ENCODE results near the gene LIMS2.

Gene LIMS2

GRCh38 chr2:127623388-127624319, 51.7 kb downstream of the LIMS2 start:
- DNase-seq (no peak), ATAC-seq (replicated peaks) (no peak)
- no peaks in the 10 kb centered on the region for H3K9me3 Mint-ChIP-seq

GRCh38 chr2:127622561-127623387, 52.6 kb downstream of the LIMS2 start:
- ATAC-seq (replicated peaks) (no peak), DNase-seq (no peak)
- Mint-ChIP-seq H3K4me3 (no peak overlapping the region), H3K9me3 (no peaks in the 10 kb centered on the region), H3K36me3 (ENCODE audit: insufficient read depth) (peaks cover 7% of the 10 kb centered on the region), H3K27ac (no peak overlapping the region), H3K27me3 (peaks cover 35 to 57% of the 10 kb centered on the region in 2 donors), H3K4me1 (ENCODE audit: low read depth in 2 of 2) (peaks cover 0 to 2% of the 10 kb centered on the region in 2 donors)

More at GRCh38 chr2:127623388-127624319, 51.7 kb downstream of the LIMS2 start:
- H3K4me1 Mint-ChIP-seq (ENCODE audit: low read depth in 2 of 2), result peaks cover 0 to 2% of the 10 kb centered on the region in 2 donors
- peaks cover 32 to 48% of the 10 kb centered on the region in 2 donors for H3K27me3 Mint-ChIP-seq
- H3K36me3 Mint-ChIP-seq (ENCODE audit: insufficient read depth), result peaks cover 5% of the 10 kb centered on the region
- no peak overlapping the region for H3K27ac Mint-ChIP-seq
- no peak overlapping the region for H3K4me3 Mint-ChIP-seq

DNA sequence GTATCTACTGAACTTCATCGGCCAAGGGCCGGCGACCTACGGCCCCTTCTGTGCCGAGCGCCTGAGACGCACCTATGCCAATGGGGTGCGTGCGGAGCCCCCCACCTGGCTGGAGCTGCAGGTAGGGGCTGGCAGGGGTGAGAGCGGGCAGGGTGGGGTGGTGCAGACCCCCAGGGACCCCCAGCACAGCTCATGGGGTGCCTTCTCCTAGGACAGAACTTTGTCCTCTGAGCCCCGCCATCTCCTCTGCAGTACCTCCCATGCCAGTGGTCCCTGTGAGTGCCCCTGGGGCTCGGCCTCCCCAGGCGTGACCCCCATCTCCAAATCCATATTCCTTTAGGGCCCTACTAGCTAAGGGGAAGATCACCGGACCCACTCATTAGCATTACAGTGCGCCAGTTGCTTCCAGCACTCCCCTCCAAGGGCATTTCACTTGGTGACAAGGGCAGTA, 53.3 kb downstream of the LIMS2 start:
- H3K27ac Mint-ChIP-seq, result no peak overlapping the region
- peaks cover 37 to 65% of the 10 kb centered on the region in 2 donors for H3K27me3 Mint-ChIP-seq
- no peak overlapping the region for H3K4me3 Mint-ChIP-seq
- peaks cover 7% of the 10 kb centered on the region for H3K36me3 Mint-ChIP-seq (ENCODE audit: insufficient read depth)
- no peak for ATAC-seq (replicated peaks)
- DNase-seq, result no peak
- H3K9me3 Mint-ChIP-seq, result no peaks in the 10 kb centered on the region
- H3K4me1 Mint-ChIP-seq (ENCODE audit: low read depth in 2 of 2), result peaks cover 0 to 2% of the 10 kb centered on the region in 2 donors

- ATAC-seq (replicated peaks) (no peak), DNase-seq (no peak)
- Mint-ChIP-seq H3K27me3 (peaks cover 48 to 76% of the 10 kb centered on the region in 2 donors), H3K27ac (no peak overlapping the region), H3K36me3 (ENCODE audit: insufficient read depth) (peaks cover 7% of the 10 kb centered on the region), H3K4me3 (no peak overlapping the region), H3K4me1 (ENCODE audit: low read depth in 2 of 2) (peaks cover 0 to 4% of the 10 kb centered on the region in 2 donors), H3K9me3 (no peaks in the 10 kb centered on the region)
These were observed 54.5 kb downstream of the LIMS2 start for GRCh38 chr2:127620866-127621265.

DNA sequence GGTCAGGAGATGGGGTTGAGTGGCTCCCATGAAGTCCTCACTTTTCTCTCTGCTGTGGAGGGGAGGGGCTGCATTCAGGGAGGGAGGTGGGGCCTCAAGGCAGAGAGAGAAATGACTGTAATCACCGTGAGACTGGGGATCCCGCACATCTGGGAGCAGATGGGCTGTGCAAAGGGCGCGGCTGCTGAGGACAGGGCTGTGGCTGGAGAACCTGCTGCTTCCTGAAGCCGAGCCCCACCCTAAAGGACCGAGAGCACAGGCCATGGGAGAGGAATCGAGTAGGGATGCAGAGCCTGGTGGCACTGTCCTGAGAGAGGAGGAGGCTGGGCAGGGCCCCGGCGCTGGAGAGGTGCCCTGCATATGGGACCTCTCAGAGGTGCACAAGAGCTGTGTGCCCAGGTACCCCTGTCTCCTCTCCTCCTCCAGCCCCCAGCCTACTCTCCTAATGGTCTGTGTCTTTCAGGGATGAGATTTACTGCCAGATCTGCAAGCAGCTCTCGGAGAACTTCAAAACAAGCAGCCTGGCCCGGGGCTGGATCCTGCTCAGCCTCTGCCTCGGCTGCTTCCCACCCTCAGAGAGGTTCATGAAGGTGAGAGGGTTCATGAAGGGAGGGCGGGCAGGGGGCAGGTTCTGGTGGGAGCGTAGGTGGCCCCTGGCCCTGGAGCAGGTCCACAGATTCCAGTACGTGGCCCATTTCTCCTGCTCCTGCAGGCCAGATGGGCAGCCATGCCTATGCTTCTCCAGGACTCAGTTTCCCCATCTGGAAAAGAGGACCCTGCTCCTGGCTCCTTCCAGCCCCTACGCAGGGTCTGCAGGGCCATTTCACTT, 55.2 kb downstream of the LIMS2 start:
- no peak for DNase-seq
- Mint-ChIP-seq H3K4me1 (ENCODE audit: low read depth in 2 of 2) (peaks cover 0 to 7% of the 10 kb centered on the region in 2 donors), H3K27ac (no peak overlapping the region), H3K4me3 (no peak overlapping the region), H3K27me3 (peaks cover 55 to 84% of the 10 kb centered on the region in 2 donors), H3K9me3 (no peaks in the 10 kb centered on the region), H3K36me3 (ENCODE audit: insufficient read depth) (peaks cover 7% of the 10 kb centered on the region)
- no peak for ATAC-seq (replicated peaks)

DNA sequence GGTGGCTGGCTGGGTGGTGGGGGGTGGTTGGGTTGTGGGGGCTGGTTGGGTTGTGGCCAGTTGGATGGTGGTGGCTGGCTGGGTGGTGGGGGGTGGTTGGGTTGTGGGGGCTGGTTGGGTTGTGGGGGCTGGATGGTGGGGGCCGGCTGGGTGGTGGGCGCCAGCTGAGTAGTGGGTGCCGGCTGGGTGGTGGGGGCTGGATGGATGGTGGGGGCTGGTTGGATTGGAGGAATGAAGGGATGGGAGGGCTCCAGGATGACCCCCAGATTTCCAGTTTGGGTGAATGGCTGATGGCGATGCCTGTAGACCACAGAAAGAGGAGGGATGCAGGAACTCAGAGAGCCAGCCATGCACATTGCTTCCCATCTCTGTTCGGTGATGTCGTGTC, 56.1 kb downstream of the LIMS2 start:
- no peak for ATAC-seq (replicated peaks)
- Mint-ChIP-seq H3K4me1 (ENCODE audit: low read depth in 2 of 2) (peaks cover 0 to 7% of the 10 kb centered on the region in 2 donors), H3K9me3 (no peaks in the 10 kb centered on the region), H3K27me3 (peaks cover 59 to 88% of the 10 kb centered on the region in 2 donors), H3K36me3 (ENCODE audit: insufficient read depth) (peaks cover 7% of the 10 kb centered on the region), H3K27ac (no peak overlapping the region), H3K4me3 (no peak overlapping the region)
- DNase-seq, result no peak

- ATAC-seq (replicated peaks) (no peak), DNase-seq (no peak)
- peaks cover 4% of the 10 kb centered on the region for H3K36me3 Mint-ChIP-seq (ENCODE audit: insufficient read depth)
- H3K27ac Mint-ChIP-seq, result no peak overlapping the region
- H3K27me3 Mint-ChIP-seq, result peaks cover 59 to 88% of the 10 kb centered on the region in 2 donors
- H3K4me3 Mint-ChIP-seq, result no peak overlapping the region
- H3K4me1 Mint-ChIP-seq (ENCODE audit: low read depth in 2 of 2), result peaks cover 0 to 7% of the 10 kb centered on the region in 2 donors
- H3K9me3 Mint-ChIP-seq, result no peaks in the 10 kb centered on the region
These were observed 56.7 kb downstream of the LIMS2 start for GRCh38 chr2:127618551-127619202.

DNA sequence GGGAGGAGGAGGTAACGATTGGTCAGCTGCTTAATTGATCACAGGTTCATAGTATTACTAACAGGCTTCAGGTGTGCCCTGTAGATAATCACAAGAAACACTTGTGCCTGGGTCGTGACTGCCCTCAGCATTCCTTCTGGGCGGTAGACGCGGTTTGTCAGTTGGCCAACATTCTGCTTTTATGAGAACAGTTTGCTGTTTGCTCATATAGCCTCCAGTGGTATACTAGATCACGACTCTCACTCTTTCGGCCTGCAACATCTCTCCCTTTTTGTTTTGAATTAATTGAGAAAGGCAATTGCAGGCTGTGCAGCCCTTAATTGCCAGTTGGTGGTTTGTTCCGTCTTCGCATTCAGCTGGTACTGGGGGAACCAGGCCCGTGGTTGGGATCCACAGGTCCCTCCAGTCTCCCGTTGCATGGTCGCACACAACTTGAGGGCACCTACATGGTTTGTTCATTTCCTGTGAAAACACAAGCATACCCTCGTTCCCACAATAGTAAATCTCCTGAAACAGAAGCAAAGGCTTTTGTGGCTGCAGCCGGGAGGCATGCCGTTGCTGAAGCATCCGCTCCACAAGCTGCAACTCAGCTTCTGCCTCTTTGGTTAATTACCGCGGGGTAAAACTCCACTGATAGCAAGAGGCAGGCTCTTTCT, 59.7 kb downstream of the LIMS2 start:
- ATAC-seq (replicated peaks), result no peak
- DNase-seq, result no peak
- Mint-ChIP-seq H3K27ac (no peak overlapping the region), H3K4me1 (ENCODE audit: low read depth in 2 of 2) (peaks cover 0 to 7% of the 10 kb centered on the region in 2 donors), H3K36me3 (ENCODE audit: insufficient read depth) (peaks cover 7% of the 10 kb centered on the region), H3K4me3 (no peak overlapping the region), H3K27me3 (peaks cover 52 to 85% of the 10 kb centered on the region in 2 donors), H3K9me3 (no peaks in the 10 kb centered on the region)

DNA sequence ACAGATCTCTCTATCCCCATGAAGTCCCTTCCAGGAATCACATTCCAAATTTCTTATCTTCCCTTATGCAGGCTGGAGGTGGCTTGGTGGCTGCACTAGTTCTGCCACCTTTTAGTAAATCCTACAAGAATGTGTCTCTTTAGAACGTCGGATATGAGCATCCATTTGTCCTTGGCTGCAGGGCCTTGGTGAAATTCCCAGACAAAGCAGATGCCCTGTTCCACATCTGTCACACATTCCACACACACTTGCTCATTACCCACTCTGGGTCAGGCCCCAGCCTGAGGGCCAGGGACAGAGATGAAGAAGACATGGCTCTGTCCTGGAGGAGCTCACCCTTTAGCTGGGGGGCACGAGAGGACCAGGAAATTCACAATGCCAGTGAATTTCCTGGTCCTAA, 60.6 kb downstream of the LIMS2 start:
- H3K36me3 Mint-ChIP-seq (ENCODE audit: insufficient read depth), result peaks cover 7% of the 10 kb centered on the region
- DNase-seq, result no peak

GRCh38 chr2:127614246-127614645, 61.1 kb downstream of the LIMS2 start:
- Mint-ChIP-seq H3K27me3 (peaks cover 49 to 89% of the 10 kb centered on the region in 2 donors), H3K9me3 (no peaks in the 10 kb centered on the region), H3K36me3 (ENCODE audit: insufficient read depth) (peaks cover 7% of the 10 kb centered on the region), H3K4me1 (ENCODE audit: low read depth in 2 of 2) (peaks cover 0 to 5% of the 10 kb centered on the region in 2 donors), H3K27ac (no peak overlapping the region), H3K4me3 (no peak overlapping the region)
- ATAC-seq (replicated peaks) (no peak), DNase-seq (no peak)

More for the DNA sequence above, 60.6 kb downstream of the LIMS2 start:
- H3K27me3 Mint-ChIP-seq, result peaks cover 50 to 89% of the 10 kb centered on the region in 2 donors
- peaks cover 0 to 7% of the 10 kb centered on the region in 2 donors for H3K4me1 Mint-ChIP-seq (ENCODE audit: low read depth in 2 of 2)
- H3K27ac Mint-ChIP-seq, result no peak overlapping the region
- no peaks in the 10 kb centered on the region for H3K9me3 Mint-ChIP-seq
- no peak for ATAC-seq (replicated peaks)
- H3K4me3 Mint-ChIP-seq, result no peak overlapping the region

GRCh38 chr2:127612111-127612822, 63.1 kb downstream of the LIMS2 start:
- DNase-seq, result no peak

More at GRCh38 chr2:127612111-127612822, 63.1 kb downstream of the LIMS2 start:
- H3K4me1 Mint-ChIP-seq (ENCODE audit: low read depth in 2 of 2), result peaks cover 0 to 5% of the 10 kb centered on the region in 2 donors
- H3K36me3 Mint-ChIP-seq (ENCODE audit: insufficient read depth), result peaks cover 3% of the 10 kb centered on the region
- no peaks in the 10 kb centered on the region for H3K9me3 Mint-ChIP-seq
- ATAC-seq (replicated peaks), result no peak
- no peak overlapping the region for H3K4me3 Mint-ChIP-seq
- no peak overlapping the region for H3K27ac Mint-ChIP-seq
- H3K27me3 Mint-ChIP-seq, result peaks cover 43 to 86% of the 10 kb centered on the region in 2 donors
